IPS-11a (cell line): ENCODE data around the gene CEP85.
"Not testable (repeated sequence)": the region's sequence is repeated elsewhere in the genome, so short reads cannot be mapped to it uniquely, and the experiment has no call there.

Experiments used
- H3K4me3 ChIP-seq: one replicate; pipeline ENCODE4 v1.5.1; 2013; ENCODE audit warnings: low read depth, low read length, control low read depth

The CEP85 gene

DNA sequence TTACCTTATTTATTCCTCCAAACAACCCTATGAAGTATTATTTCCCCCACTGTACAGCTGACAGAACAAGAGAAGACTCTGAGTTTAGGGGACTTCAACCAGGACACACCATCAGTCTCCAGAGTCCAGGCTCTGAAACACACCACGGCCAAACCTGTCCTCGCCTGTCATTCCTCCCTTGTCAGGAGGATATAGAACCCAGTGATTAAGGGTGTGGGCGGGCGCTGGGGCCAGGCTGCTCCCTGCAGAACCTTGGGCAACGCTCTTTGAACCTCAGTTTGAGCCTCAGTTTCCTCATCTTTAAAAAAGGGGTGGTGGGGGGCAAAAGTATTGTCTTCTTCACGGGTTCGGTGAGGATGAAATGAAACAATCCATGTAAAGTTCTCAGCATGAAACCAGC, 9.4 kb upstream of the CEP85 start:
- H3K4me3 ChIP-seq, result no peak overlapping the region

DNA sequence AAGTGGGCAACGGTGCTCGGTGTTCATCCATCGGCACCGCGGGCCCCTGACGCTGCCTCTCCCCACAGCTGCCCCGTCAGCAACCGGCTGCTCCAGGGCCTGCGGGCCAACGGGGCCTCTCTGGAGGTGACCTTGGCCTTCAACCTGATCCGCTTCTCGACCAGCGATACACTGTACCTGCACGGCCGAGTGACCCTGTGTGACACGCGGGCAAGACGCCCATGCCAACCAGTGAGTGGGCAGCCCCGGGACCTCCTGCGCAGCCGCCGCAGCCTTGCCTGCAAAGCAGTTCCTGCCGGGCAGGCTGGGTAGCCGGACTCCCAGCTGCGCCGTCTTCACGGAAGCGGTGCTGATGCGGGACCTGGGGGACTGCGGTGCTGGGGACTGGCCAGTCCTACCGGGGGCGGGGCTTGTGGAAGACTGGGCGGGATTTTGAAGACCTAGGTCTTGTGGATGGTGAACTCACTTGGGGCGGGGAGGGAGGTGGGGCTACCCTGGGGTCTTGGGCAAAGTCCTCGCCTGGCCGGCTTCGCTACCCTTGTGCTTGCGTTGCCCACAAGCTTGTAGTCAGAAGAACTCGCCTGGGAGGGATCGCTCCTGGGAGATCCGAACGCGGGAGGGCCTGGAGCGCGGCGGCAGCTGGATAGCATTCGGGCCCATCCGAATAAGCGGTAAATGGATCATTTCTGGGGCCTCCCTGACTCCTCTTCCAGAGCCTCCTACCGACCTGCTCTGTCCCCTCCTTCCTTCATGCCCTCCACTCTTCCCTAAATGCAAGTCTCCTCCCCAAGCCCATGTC, 8.8 kb upstream of the CEP85 start:
- H3K4me3 ChIP-seq, result peak overlapping the region; percentile 27

DNA sequence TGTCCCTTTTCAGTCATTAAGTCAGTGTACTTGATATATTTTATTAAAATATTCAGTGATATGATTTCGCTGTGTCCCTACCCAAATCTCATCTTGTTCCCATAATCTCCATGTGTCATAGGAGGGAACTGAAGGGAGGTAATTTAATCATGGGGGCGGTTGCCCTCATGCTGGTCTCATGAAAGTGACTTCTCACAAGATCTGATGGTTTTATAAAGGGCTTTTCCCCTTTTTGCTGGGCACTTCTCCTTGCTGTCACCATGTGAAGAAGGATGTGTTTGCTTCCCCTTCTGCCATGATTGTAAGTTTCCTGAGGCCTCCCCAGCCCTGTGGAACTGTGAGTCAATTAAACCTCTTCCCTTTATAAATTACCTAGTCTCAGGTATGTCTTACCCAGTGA, 3.3 kb upstream of the CEP85 start:
- H3K4me3 ChIP-seq, result not testable (repeated sequence)

GRCh38 chr1:26234644-26235370, 807 bp downstream of the CEP85 start:
- H3K4me3 ChIP-seq, result peak overlapping the region; percentile 97

- no peak overlapping the region for H3K4me3 ChIP-seq
Measured at GRCh38 chr1:26237230-26237966, 3.4 kb downstream of the CEP85 start.

- no peak overlapping the region for H3K4me3 ChIP-seq
Measured at GRCh38 chr1:26239936-26240335, 5.9 kb downstream of the CEP85 start.

DNA sequence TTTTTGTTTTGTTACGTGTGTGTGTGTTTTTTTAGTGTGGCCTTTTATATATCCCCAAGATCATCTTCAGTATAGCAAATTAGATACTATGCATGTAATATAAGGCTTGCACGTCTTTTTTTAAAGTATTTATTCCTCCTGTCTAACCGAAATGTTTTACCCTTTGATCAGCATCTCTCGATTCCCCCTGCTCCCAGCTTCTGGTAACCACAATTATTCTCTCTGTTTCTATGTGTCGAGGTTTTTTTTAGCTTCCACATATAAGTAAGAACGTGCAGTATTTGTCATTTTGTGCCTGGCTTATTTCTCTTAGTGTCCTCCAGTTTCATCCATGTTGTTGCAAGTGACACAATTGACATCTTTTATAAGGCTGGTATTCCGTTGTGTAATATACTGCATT, 18.7 kb downstream of the CEP85 start:
- H3K4me3 ChIP-seq, result no peak overlapping the region

DNA sequence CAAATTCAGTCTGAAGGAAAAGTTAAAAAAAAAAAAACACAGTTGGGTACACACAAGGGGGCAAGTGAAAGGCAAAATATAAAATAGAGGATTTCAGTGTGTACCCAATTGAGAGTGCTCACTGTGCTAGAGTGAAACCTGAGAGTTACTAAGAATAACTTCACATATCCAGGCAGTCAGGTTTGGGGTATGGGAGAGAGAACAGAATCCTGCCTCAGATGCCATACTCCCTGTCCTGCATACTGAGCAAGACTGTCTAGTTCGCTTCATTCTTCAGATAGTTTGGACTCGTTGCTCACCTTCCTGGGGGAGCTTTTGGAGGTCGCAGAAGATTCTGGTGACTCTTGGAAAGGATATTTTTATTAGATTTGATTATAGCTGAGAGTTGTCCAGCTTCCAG, 20.4 kb downstream of the CEP85 start:
- no peak overlapping the region for H3K4me3 ChIP-seq

- H3K4me3 ChIP-seq, result no peak overlapping the region
Measured at GRCh38 chr1:26257222-26257621, 23.2 kb downstream of the CEP85 start.

- no peak overlapping the region for H3K4me3 ChIP-seq
Measured at GRCh38 chr1:26259005-26259404, 25.0 kb downstream of the CEP85 start.

GRCh38 chr1:26259578-26259977, 25.6 kb downstream of the CEP85 start:
- no peak overlapping the region for H3K4me3 ChIP-seq

GRCh38 chr1:26263212-26263611, 29.2 kb downstream of the CEP85 start:
- H3K4me3 ChIP-seq, result no peak overlapping the region

GRCh38 chr1:26265405-26265804, 31.4 kb downstream of the CEP85 start:
- H3K4me3 ChIP-seq, result no peak overlapping the region

DNA sequence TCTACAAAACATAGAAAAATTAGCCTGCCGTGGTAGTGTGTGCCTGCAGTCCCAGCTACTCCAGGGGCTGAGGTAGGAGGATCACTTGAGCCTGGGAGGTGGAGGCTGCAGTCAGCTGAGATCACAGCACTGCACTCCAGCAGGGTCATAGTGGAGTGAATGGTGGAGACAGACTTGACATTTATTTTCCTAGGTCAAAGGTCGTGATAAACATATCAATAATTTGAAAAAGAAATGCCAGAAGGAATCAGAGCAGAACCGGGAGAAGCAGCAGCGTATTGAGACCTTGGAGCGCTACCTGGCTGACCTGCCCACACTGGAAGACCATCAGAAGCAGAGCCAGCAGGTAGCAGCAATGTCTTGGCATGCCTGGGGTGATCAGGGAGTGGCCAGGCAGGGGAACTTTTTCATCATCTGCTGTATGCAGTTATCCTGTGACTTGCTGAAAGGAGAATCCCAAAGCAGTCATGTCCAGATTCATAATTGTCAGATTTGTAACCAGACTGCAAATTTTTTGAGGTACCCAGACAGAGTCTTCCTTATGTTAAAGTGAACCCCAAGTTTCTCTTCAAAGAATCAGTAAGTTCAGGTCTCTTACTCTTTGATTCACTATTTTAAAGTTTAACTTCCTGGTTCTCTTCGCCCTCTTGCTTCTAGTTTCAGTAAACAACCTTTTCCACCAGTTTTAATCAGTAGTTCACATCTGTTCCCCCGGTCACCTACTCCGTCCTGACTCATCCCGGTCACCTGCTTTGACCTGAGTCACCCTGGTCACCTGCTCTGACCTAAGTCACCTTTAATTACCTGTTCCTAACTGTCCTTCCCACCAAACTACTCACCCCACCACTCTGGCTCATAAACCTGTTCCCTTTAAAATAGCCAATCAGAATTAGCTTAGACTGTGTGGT, 34.5 kb downstream of the CEP85 start:
- no peak overlapping the region for H3K4me3 ChIP-seq

GRCh38 chr1:26269198-26269550, 35.2 kb downstream of the CEP85 start:
- H3K4me3 ChIP-seq, result no peak overlapping the region

- H3K4me3 ChIP-seq, result no peak overlapping the region
Measured at GRCh38 chr1:26274801-26275425, 40.9 kb downstream of the CEP85 start.

- no peak overlapping the region for H3K4me3 ChIP-seq
Measured at GRCh38 chr1:26275580-26276431, 41.8 kb downstream of the CEP85 start.

DNA sequence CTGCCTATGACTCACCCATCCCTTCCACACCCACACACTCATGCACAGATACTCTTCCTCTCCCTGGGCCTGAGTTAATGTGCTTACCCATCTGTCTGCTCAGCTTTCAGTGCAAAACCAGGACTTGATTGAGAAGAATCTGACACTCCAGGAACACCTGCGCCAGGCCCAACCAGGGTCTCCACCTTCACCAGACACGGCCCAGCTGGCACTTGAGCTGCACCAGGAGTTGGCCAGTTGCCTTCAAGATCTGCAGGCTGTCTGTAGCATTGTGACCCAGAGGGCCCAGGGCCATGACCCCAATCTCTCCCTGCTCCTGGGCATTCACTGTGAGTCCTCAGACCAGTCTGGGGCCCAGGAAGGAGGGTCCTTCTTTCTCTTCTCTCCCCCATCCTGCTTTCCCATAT, 42.4 kb downstream of the CEP85 start:
- H3K4me3 ChIP-seq, result no peak overlapping the region

- no peak overlapping the region for H3K4me3 ChIP-seq
Measured at GRCh38 chr1:26277261-26277661, 43.3 kb downstream of the CEP85 start.
